ENCODE data around the gene WDR81.
A peak's percentile ranks its signal among the peaks of the same experiment; 100 is the strongest.
"Not testable (repeated sequence)": the region's sequence is repeated elsewhere in the genome, so short reads cannot be mapped to it uniquely, and the experiment has no call there.

Gene WDR81

DNA sequence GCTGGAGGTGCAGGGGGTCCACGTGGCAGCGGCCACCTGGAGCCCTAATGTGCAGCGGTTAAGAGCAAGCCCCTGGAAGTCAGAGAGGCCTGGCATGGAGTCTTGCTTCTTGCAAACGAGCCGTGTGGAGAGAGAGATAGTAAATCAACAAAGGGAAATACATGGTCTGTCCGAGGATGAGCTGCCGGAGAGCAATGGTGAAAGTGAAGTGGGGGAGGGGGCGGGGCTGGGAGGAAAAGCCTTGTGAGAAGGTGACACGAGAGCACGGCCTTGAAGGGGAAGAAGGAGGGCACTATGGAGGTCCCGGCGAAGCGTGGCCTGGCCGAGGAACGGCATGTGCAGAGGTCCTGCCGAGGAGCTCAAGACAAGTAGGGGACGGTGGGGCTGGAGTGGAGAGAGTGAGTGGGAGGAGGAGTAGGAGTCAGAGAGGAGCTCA, 31.3 kb downstream of the WDR81 start:
- DNase-seq, result no peak

DNA sequence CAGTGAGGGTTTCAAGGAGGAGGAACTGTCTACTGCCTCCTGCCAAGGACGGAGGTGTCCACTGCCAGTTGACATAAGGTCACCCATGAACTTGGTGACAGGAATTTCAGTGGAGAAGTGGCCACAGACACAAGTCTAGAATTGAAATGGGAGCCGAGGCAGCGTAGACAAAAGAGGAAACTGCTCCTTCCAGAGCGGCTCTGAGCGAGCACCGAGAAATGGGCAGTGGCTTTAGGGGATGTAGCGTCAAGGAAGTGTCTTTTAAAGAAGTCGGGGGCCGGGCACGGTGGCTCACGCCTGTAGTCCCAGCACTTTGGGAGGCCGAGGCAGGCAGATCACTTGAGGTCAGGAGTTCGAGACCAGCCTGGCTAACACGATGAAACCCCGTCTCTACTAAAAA, 34.3 kb downstream of the WDR81 start:
- DNase-seq, result no peak

DNA sequence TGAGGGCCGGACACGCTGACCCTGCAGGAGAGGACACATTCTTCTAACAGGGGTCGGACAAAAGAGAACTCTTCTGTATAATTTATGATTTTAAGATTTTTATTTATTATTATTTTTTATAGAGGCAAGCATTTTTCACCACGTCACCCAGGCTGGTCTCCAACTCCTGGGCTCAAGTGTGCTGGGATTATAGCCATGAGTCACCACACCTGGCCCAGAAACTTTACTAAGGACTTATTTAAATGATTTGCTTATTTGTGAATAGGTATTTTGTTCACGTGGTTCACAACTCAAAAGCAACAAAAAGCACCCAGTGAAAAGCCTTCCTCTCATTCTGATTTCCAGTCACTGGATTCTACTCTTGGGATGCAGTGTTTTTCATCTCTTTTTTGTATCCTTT, 35.0 kb downstream of the WDR81 start:
- no peak for DNase-seq

DNA sequence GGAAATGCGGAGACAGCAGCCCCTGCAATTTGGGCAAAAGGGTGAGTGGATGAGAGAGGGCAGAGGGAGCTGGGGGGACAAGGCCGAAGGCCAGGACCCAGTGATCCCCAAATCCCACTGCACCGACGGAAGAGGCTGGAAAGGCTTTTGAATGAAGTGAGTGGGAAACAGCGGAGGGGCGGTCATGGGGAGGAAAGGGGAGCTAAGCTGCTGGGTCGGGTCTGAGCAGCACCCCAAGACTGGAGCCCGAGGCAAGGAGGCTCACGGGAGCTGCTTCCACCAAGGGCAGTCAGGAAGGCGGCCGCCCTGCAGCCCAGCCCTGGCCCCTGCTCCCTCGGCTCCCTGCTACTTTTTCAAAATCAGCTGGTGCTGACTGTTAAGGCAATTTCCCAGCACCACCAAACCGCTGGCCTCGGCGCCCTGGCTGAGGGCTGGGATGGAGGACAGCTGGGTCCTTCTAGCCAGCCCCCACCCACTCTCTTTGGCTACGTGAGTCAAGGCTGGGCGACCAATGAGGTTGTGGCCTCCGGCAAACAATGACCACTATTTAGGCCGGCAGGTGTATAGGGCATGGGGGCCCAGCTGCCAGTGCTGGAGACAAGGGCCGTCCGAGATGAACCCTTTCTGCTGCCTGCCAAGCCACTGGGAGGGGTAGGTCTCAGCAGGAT, 37.9 kb downstream of the WDR81 start:
- DNase-seq, result peak in 1 of 2 experiments; percentile 16

DNA sequence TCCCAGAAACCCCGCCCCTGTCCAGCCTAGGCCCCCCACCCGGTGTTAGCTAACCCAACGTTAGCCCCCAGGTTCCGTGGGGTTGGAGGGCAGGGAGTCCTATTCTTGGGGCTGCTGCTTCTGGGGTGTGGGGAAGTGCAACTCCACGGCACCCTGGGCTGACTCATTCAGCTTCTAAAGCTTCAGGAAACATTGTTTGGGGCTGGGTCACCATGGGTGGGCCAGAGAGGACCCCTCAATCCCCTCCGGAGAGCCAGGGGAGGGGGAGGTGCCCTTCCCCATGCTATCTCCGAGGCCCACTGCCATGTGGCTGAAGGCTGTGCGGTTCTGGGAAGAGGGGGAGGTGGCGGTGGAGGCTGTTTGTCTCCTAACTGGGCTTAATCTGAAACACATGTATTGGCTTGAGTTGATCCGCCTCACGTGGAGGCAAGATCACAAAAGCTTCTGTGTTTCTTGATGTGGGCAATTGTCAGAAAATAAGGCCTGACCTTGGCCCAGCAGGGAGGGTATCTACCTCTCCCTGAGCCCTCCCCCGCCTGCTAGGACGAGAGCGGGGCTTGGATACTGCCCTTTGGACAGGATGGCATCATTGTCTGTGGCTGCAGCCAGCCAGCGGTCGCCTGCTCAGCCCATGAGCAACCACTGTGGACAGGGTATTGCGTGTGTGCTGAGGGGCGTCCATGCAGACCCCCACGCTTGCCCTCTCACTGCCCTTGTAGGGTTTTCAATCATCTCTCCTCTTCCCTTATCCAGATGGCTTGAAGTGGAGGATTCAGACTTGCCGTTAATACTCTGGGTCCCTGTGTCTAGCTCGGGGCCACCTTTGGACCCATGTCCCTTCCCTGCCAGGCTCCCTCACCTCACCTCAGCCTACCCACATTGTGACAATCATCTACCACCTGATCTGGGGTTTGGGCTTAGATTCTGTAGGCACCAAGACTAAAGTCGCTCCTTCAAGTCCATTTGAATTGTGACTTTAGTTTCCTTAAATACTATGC, 38.7 kb downstream of the WDR81 start:
- peak in 1 of 2 experiments; percentile 36 for DNase-seq

DNA sequence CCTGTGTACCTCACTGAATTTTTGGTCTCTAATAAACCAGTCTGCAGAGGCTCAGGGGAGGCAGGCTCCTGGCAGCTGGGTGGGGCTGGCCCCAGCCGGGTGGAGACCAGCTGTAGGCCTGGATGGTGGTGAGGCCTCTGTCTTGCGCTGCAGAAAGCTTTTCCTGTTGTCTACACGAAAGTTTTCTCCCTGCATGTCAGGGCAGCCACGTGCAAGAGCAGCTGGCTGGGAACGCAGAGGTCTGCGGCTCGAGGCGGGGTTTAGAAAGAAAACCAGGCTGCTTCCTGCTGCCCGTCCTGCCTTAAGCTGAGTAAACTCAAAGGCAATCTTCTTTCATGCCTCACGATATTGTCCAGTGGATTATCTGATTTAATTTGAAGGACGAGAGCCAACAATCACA, 39.8 kb downstream of the WDR81 start:
- DNase-seq, result no peak

DNA sequence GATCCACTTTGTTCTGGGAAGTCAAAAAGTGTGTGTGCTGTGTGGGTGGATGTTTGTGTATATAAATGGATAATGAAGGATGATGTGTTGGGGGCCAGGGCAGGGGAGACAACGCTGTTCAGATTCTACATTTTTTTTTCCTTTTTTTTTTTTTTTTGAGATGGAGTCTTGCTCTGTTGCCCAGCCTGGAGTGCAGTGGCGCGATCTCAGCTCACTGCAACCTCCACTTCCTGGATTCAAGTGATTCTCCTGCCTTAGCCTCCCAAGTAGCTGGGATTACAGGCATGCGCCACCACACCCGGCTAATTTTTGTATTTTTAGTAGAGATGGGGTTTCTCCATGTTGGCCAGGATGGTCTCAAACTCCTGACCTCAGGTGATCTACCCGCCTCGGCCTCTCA, 40.2 kb downstream of the WDR81 start:
- not testable (repeated sequence) for DNase-seq

DNA sequence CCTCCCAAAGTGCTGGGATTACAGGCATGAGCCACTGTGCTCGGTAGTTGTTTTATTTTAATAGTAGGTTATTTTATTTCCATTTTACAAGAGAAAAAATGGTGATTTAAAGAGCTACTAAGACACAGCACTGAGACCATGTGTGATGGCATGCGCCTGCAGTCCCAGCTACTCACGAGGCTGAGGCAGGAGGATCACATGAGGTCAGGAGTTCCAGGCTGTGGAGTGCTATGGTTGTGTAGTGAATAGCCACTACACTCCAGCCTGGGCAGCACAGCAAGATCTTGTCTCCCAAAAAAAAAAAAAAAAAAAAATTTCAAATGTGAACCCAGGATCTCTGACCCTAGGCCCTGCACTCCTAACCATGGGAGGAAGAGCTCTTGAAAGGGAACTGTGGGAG, 41.1 kb downstream of the WDR81 start:
- no peak for DNase-seq

DNA sequence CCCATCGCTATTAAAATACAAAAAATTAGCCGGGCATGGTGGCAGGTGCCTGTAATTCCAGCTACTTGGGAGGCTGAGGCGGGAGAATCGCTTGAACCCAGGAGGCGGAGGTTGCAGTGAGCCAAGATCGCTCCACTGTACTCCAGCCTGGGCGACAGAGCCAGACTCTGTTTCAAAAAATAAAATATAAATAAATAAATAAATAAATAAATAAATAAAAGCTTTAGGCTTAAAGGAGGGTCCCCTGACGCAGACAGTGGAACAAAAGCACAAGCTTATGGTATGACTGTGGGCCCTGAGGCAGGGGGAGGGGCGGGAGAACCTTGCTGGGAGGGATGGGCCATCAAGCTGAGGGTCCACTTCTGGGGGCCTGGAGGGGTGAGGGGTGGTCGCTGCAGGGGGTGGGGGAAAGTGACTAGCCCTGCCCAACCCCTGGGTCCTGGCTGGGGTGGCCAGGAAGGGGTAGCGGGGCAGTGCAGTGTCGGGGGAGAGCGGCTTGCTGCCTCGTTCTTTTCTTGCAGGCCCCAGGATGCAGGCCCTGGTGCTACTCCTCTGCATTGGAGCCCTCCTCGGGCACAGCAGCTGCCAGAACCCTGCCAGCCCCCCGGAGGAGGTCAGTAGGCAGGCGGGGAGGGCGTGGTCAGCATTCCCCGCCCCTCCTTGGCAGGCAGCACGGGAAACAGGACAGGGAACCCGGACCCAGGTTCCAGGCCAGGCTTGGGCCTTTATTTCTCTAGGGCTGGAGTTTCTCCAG, 42.1 kb downstream of the WDR81 start:
- no peak for DNase-seq

DNA sequence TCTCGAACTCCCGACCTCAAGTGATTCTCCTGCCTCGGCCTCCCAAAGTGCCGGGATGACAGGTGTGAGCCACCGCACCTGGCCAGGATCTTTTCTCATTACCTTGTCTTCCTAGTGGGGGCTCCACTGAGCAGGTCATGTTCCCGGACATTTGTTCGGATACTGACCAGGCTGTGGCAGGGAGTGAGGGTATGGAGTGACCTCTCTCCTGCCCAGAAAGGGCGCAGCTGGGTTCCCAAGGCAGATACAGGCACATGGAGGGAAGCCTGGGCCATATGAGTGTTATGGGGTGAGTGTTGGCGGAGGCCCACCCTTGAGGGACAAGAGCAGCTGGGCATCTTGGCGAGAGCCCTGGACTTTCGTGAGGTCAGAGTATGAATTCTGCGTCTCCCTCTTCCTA, 42.9 kb downstream of the WDR81 start:
- DNase-seq, result no peak

DNA sequence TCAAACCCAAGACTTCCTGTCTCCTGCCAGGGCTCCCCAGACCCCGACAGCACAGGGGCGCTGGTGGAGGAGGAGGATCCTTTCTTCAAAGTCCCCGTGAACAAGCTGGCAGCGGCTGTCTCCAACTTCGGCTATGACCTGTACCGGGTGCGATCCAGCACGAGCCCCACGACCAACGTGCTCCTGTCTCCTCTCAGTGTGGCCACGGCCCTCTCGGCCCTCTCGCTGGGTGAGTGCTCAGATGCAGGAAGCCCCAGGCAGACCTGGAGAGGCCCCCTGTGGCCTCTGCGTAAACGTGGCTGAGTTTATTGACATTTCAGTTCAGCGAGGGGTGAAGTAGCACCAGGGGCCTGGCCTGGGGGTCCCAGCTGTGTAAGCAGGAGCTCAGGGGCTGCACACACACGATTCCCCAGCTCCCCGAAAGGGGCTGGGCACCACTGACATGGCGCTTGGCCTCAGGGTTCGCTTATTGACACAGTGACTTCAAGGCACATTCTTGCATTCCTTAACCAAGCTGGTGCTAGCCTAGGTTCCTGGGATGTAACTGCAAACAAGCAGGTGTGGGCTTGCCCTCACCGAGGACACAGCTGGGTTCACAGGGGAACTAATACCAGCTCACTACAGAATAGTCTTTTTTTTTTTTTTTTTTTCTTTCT, 45.4 kb downstream of the WDR81 start:
- DNase-seq, result no peak

DNA sequence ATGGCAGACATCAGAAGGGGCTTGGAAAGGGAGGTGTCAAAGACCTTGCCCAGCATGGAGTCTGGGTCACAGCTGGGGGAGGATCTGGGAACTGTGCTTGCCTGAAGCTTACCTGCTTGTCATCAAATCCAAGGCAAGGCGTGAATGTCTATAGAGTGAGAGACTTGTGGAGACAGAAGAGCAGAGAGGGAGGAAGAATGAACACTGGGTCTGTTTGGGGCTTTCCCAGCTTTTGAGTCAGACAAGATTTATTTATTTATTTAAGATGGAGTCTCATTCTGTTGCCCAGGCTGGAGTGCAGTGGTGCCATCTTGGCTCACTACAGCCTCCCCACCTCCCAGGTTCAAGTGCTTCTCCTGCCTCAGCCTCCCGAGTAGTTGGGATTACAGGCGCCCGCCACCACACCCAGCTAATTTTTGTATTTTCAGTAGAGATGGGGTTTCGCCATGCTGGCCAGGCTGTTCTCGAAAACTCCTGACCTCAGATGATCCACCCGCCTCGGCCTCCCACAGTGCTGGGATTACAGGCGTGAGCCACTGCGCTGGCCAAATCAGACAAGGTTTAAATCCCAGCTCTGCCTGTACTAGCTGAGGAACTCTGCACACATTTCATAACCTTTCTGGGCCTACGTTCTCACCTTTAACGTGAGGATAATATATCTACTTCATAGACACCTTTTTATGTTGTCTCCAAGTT, 48.6 kb downstream of the WDR81 start:
- not testable (repeated sequence) for DNase-seq

DNA sequence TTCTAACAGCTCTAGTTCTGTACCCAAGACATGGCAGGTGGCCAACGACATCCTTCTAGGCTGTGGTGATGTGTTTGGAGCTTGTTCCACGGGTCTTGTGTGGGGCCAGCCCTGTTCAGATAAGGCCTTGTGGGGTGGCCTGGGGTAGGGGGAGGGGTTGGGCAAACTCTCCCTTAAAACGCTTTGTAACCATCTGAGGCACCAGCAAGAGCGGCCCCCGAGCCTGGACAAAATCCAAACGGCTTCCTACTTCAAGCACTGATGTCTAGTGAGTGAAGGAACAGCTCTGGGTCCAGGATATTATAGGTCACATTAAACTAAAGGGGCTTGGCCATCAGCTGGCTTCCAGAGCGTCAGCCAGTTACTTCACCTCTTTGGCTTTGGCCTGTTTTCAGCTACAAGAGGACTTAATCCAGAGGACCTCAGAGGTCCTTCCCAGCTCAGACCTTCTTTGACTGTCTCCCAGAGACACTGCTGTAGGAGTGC, 49.2 kb downstream of the WDR81 start:
- no peak for DNase-seq

DNA sequence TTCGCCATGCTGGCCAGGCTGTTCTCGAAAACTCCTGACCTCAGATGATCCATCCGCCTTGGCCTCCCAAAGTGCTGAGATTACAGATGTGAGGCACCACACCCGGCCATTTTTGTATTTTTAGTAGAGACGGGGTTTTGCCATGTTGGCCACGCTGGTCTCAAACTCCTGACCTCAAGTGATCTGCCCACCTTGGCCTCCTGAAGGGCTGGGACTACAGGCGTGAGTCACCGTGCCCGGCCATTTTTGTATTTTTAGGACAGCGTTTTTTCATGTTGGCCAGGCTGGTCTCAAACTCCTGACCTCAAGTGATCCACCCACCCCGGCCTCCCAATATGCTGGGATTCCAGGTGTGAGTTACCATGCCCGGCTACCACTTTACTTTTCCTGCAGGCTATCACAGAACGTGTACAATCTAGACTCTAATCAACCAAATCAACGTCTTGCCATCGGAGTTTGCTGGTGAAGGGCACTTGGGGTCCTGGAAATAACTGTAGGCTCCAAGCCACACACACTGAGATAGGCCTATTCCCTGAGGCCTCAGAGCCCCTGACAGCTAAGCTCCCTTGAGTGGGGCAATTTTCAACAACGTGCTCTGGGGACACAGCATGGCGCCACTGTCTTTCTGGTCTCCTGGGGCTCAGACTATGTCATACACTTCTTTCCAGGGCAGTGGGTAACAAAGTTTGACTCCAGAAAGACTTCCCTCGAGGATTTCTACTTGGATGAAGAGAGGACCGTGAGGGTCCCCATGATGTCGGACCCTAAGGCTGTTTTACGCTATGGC, 50.1 kb downstream of the WDR81 start:
- no peak for DNase-seq

DNA sequence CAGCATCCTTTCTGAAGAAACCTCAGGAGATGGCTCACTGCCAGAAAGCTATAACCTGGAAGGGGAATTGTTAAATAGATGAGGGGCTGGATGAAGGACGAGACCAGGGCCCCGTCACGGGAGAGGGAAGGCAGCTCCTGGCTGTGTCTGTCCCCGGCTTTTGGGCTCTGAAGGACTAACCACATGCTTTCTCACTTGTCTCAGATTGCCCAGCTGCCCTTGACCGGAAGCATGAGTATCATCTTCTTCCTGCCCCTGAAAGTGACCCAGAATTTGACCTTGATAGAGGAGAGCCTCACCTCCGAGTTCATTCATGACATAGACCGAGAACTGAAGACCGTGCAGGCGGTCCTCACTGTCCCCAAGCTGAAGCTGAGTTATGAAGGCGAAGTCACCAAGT, 51.8 kb downstream of the WDR81 start:
- no peak for DNase-seq

DNA sequence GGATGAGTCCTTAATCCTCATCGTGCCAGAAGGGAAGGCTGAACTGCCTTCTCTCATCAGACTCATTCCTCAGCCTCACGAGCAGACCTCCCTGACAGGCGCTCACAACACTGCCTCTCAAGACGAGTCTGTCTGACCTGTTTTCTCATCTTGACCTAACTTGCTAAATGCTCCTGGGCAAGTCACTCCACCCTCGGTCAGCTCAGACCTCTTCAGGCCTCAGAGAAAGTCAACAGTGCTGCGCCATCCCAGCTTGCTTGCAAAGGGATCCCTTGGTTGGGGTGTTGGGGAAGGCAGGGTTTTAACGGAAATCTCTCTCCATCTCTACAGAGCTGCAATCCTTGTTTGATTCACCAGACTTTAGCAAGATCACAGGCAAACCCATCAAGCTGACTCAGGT, 52.4 kb downstream of the WDR81 start:
- DNase-seq, result no peak

DNA sequence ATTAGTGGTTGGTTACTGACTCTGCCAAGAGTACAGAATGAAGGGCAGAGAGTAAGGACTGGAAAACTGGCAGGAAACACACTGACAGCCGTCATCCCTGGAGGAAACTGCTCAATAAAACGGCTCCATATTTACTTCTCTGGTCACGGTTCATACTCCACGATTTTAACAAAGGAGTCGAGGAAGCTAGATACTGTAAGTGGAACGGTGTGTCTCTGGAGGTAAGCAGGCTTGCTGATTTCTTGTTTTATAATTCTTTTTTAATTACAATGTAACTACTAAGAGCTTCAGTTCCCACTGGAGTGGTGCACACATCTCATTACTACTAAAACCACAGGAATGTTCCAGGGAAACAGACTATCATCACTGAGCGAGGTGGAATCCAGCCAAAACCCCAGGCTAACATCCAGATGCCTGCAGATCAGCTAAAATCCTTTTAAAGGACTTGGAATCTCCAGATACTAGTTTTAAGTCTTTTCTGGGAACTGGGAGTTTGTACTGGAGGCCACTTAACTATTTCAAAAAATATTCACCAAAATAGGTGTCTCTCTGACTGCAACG, 55.1 kb downstream of the WDR81 start:
- DNase-seq, result no peak

DNA sequence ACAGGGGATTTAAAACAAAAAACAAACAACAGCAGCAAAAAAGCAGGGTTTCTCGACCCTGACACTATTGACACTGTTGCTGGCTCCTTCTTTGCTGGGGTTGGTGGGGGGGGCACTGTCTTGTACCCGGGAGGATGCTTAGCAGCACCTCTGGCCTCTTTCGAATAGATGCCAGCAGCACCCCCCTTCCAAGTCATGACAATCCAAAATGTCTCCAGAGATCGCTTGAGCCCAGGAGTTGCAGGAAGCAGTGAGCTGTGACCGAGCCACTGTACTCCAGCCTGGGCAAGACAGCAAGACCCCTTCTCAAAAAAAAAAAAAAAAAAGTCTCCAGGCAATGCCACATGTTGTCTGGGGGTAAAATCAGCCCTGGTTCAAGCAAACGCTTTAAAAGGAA, 57.7 kb downstream of the WDR81 start:
- DNase-seq, result no peak

DNA sequence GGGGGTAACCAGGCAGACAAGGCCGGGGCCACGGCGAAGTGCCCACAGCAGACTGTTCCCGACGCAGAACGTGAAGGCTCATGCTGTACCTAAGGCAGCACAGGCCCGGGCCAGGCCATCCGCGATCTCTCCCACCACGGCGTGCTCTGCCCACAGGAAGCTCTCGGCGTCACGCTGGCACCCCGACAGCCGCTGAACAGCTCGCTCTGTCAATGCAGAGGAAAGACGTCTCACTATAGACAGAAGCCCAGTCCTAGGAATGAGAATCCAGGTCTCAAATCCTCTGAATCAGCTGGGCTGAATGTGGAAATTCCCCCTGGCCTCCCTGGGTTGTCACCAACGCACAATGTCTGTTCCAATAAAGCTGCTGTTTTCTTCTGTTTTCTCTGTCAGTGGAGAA, 58.8 kb downstream of the WDR81 start:
- no peak for DNase-seq

DNA sequence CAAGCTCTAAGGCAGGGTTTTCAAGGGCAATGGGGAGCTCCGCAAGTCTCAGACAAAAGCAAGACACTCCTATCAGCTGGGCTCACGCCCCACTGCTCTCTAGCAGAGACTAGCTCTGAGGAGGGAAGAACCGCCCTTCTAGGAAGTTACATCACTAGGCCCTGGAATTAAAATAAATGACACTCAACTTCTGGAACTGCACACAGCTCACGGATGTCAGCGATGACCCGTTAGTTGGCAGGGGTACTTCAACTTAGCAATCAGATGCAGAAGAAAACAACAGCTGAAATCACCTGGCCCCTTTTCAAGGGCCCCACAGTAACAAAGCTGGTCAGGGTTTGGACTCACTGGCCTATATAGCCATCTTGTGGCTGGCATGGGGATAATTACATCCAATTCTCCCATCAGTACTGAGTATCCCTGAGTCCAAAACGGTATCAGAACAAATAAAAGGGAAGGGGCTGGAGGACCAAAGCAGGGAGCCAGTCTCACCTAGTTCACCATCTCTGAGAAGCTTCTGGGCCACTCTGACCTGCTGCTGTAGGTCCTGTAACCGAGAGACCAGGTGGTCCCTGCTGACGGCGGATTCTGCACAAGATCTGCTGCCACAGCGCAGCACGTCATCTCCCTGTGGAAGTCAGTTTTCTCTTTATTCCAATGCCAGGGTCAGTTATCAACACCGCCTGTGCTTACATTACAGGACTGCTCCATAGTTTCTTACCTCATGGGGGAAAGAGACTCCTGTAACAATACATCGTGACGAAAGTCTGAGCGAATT, 59.5 kb downstream of the WDR81 start:
- peak in 1 of 2 experiments; percentile 17 for DNase-seq
